GM12892 (cell line): ENCODE measurements around the gene PDE6D.

ENCODE experiments used
- POLR2A ChIP-seq: IDR thresholded peaks from 2 replicates; pipeline ENCODE4 v1.6.1; 2011; ENCODE audit warnings: low read depth, low read length, control low read depth
- POLR2AphosphoS5 ChIP-seq: IDR thresholded peaks from 2 replicates; pipeline ENCODE4 v1.6.1; 2011; ENCODE audit warnings: low read depth, low read length, control low read depth
- TAF1 ChIP-seq: IDR thresholded peaks from 2 replicates; pipeline ENCODE4 v1.6.1; 2011; ENCODE audit warnings: low read depth, mild to moderate bottlenecking, control low read depth, low read length, borderline replicate concordance

DNA sequence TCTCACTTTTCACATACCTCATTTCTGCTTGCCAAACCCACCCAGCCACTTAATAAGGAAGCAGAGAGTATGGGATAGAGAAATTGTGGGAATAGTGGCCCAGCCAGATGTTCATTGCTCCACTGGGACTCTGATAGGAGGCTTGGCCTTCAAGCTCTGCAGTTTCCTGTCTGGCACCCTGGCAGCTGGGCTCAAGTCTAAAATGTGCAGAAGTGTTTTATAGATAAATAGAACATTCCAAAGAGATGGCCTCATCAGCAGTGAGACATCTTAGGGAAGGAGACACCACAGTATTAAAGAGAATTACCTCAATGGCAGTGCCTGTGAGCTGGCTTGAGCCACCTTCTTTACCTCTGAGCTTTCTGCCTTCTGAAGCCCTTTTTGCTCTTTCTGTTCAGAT, 29.8 kb upstream of the PDE6D start:
- TF ChIP-seq POLR2AphosphoS5 (no peak), TAF1 (no peak), POLR2A (no peak)
